K562 (cell line): ENCODE data around the gene CFAP20DC. TPM values are rescaled to one million over a fixed set of nuclear protein-coding genes. Genes with fewer than 3 reads are reported as not detected.

ENCODE experiments used
- ATAC-seq: fragments of 200-7000 bp; cut with Tn5 transposase; 3 replicates; pipeline ENCODE4 v1.9.1; 2020; ENCODE audit warnings: moderate library complexity
- BruUV-seq: library from RNA; stranded (reverse); fragments of 400-500 nt; replicated peaks from 2 replicates; lab custom pipeline; 2021; lab: Mats Ljungman, UMichigan
- CTCF ChIA-PET: fragments of 300-600 bp; formaldehyde crosslinking; extraction: SDS; loops from one replicate; lab custom pipeline; 2021; ENCODE audit warnings: low intra/inter-chr PET ratio; lab: Yijun Ruan, JAX
- POLR2A ChIA-PET: fragments of 300-600, 350-650 bp; sonication (Branson Sonifier 250); formaldehyde crosslinking; extraction: SDS; loops from one replicate; lab custom pipeline; 2021; ENCODE audit warnings: antibody characterized with exemption, inconsistent platforms; lab: Yijun Ruan, JAX
- DNase-seq, 4 experiments: peaks; one replicate each; pipeline versions ENCODE4 v3.0.0 to v3.0.0-alpha.2; 2011 to 2018; ENCODE audit warnings: low spot score in 3 of 4, mixed read lengths in 3 of 4; ENCODE audit errors: extremely low read depth in 1 of 4
- FAIRE-seq: peaks from 2 replicates; lab custom pipeline; 2011; peaks lifted over from hg19 to GRCh38; lab: Jason Lieb, UNC
- H2AFZ ChIP-seq: 2 replicates; pipeline ENCODE4 v1.6.0; 2011; ENCODE audit warnings: low read depth, low read length, control low read depth, inconsistent platforms
- H3K27ac ChIP-seq: fragments of 200-600 bp; 3 replicates; pipeline ENCODE4 v1.8.0; 2011; ENCODE audit warnings: low read depth, mild to moderate bottlenecking, control low read depth, inconsistent platforms, low read length, moderate library complexity, mixed read lengths; ENCODE audit errors: extremely low read depth
- H3K27me3 ChIP-seq, 2 experiments: fragments of 300-600 bp in 1 of 2; 2 replicates in 1 of 2; 3 replicates in 1 of 2; pipeline versions ENCODE4 v1.6.0 to v1.8.0; 2011; ENCODE audit warnings: inconsistent platforms in 2 of 2, low read length in 2 of 2, mild to moderate bottlenecking in 1 of 2, mixed read lengths in 1 of 2, moderate library complexity in 1 of 2; ENCODE audit not compliant: control insufficient read depth in 2 of 2, insufficient read depth in 2 of 2
- H3K36me3 ChIP-seq: fragments of 300-600 bp; 3 replicates; pipeline ENCODE4 v1.8.0; 2011; ENCODE audit warnings: mild to moderate bottlenecking, low read length, inconsistent platforms; ENCODE audit not compliant: control insufficient read depth, insufficient read depth
- H3K4me1 ChIP-seq, 2 experiments: fragments of 200-600 bp in 1 of 2; replicated peaks in 1 of 2; 2 replicates in 1 of 2; 3 replicates in 1 of 2; pipeline versions ENCODE4 v1.5.1 to v1.8.0; 2011; ENCODE audit warnings: inconsistent platforms in 2 of 2, low read length in 2 of 2, mild to moderate bottlenecking in 1 of 2, mixed read lengths in 1 of 2, moderate library complexity in 1 of 2; ENCODE audit not compliant: control insufficient read depth in 2 of 2, insufficient read depth in 2 of 2
- H3K4me2 ChIP-seq: 2 replicates; pipeline ENCODE4 v1.6.1; 2011; ENCODE audit warnings: low read length, control low read depth, inconsistent platforms, mixed read lengths; ENCODE audit not compliant: insufficient read depth
- H3K4me3 ChIP-seq: fragments of 200-600 bp; sonication (generic), shearing (Covaris generic); 2 replicates; pipeline ENCODE4 v1.5.1; 2016; ENCODE audit warnings: control low read depth, inconsistent platforms
- H3K79me2 ChIP-seq: fragments of 200-600 bp; 3 replicates; pipeline ENCODE4 v1.8.0; 2011; ENCODE audit warnings: low read length, inconsistent platforms; ENCODE audit not compliant: control insufficient read depth, insufficient read depth
- H3K9ac ChIP-seq, 2 experiments: 2 replicates each; pipeline versions ENCODE4 v1.6.0 to v1.6.1; 2011; ENCODE audit warnings: low read depth in 2 of 2, low read length in 2 of 2, control low read depth in 1 of 2, inconsistent platforms in 1 of 2, mild to moderate bottlenecking in 1 of 2, mixed read lengths in 1 of 2; ENCODE audit not compliant: insufficient read depth in 1 of 2
- H3K9me1 ChIP-seq: one replicate; pipeline ENCODE4 v1.6.0; 2011; ENCODE audit warnings: inconsistent platforms, mild to moderate bottlenecking, low read length, moderate library complexity; ENCODE audit not compliant: control insufficient read depth, insufficient read depth
- H3K9me3 ChIP-seq: replicated peaks from 2 replicates; pipeline ENCODE4 v1.5.1; 2011; ENCODE audit warnings: low read depth, low read length, inconsistent platforms; ENCODE audit not compliant: control insufficient read depth, insufficient read depth
- H4K20me1 ChIP-seq: replicated peaks from 2 replicates; pipeline ENCODE4 v1.6.1; 2011; ENCODE audit warnings: low read length, inconsistent platforms, mixed read lengths; ENCODE audit not compliant: control insufficient read depth, insufficient read depth
- CXXC5 ChIP-seq: fragments of 250-450 bp; sonication (Bioruptor Pico); IDR thresholded peaks from 2 replicates; pipeline ENCODE4 v1.8.0; 2022; ENCODE audit warnings: inconsistent platforms, mild to moderate bottlenecking, moderate library complexity
- HMG20B ChIP-seq: fragments of 250-450 bp; sonication (Bioruptor Pico); IDR thresholded peaks from 2 replicates; pipeline ENCODE4 v1.5.0; 2021; ENCODE audit warnings: mild to moderate bottlenecking
- MTA2 ChIP-seq: fragments of 450-650 bp; IDR thresholded peaks from 2 replicates; pipeline ENCODE4 v1.6.1; 2016; ENCODE audit warnings: low read depth
- MXI1 ChIP-seq: IDR thresholded peaks from 2 replicates; pipeline ENCODE4 v1.6.1; 2011; ENCODE audit warnings: low read depth, mild to moderate bottlenecking, improper control_type of control experiment, low read length
- SMAD2 ChIP-seq: fragments of 150-350 bp; IDR thresholded peaks from 2 replicates; pipeline ENCODE4 v1.6.1; 2014; ENCODE audit warnings: low read depth, mild to moderate bottlenecking, low read length
- SPI1 ChIP-seq: IDR thresholded peaks from 2 replicates; pipeline ENCODE4 v1.6.1; 2011; ENCODE audit warnings: low read depth, low read length, control low read depth, borderline replicate concordance
- WGBS: fragments of 100-300 bp; shearing (Covaris generic); methylation state at CpG from one replicate; pipeline ENCODE4 v1.1.6; 2016; ENCODE audit warnings: low coverage, mixed read lengths; ENCODE audit not compliant: insufficient coverage; ENCODE audit errors: missing lambda C conversion rate; 5-methylcytosine and 5-hydroxymethylcytosine counted together
- in situ Hi-C: fragments of 300-500 bp; cut with MboI; formaldehyde crosslinking; loops from 4 replicates; pipeline ENCODE4 v1.15.0; 2018; ENCODE audit warnings: inconsistent platforms, mixed read lengths
- intact Hi-C: fragments of 100-400 bp; cut with micrococcal nuclease; formaldehyde crosslinking; loops from 2 replicates; pipeline ENCODE4 v1.14.2; 2022
- polyA plus RNA-seq, 8 experiments: library from polyadenylated mRNA; depleted of rRNA in 4 of 8; stranded (reverse) in 5 of 8; unstranded in 3 of 8; fragments of >200 nt; fragmentation: Nextera tagmentation in 2 of 8; fragmentation: Illumina TruSeq in 1 of 8; extraction: Ambion mirVana in 2 of 8; extraction: Trizol in 1 of 8; gene quantifications; 2 replicates each; pipeline versions ENCODE4 v1.2.1 to v1.2.3, GENCODE V29; 2011 to 2014; ENCODE audit warnings: inconsistent platforms in 1 of 8, missing spikeins in 1 of 8
- total RNA-seq, 7 experiments: library from RNA; depleted of rRNA in 6 of 7; stranded (reverse); fragments of >200 nt in 6 of 7; fragmentation: Illumina TruSeq in 2 of 7; extraction: Trizol in 2 of 7; gene quantifications; 2 replicates each; pipeline versions ENCODE4 v1.2.1 to v1.2.3, GENCODE V29; 2011 to 2021; ENCODE audit warnings: low replicate concordance in 1 of 7
- TF ChIP-seq, protein P1 (sequence below): sonication (generic); formaldehyde crosslinking; IDR thresholded peaks from 2 replicates; pipeline ENCODE4 v1.8.1; 2023; ENCODE audit warnings: mild to moderate bottlenecking, missing genetic modification reagents

CFAP20DC gene
- total and polyA plus RNA-seq, 9 of the 15 experiments (the other 6 are each of a cell fraction or from before 2014, with no cell fraction given): 1.6 to 5.9 (median 4.6) TPM

DNA sequence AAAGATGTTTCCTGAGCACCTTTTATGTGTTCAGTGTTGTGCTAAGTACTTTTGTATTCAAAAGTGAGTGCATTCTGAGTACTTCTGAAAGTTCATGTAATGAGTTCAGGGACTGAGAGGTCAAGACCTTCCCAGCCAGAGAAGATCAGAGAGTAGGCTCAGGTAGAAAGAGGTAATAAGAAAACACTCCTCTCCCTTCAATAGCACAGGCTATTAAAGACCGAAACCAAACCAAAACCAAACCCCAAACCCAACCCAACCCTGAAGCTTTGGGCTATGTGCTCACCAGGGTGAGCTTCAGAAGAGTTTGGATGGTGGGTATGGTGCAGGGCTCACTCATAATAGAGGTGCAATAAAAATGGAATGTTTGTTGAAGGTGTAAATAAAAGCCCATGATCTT is 306.5 kb downstream of the CFAP20DC start:
- intact Hi-C loops: no loop called here
- ATAC-seq (no peak), FAIRE-seq (no peak), DNase-seq (no peak)
- POLR2A ChIA-PET: interaction anchor here (1.6 kb wide), 1 partner anchor 11 kb away, joined by 6 read pairs; no protein-coding TSS in a partner anchor
- BruUV-seq: no TSS peak
- Histone ChIP-seq H3K9me3 (no peaks in the 10 kb centered on the region), H2AFZ (no peak overlapping the region), H3K9ac (no peak overlapping the region), H3K79me2 (no peaks in the 10 kb centered on the region), H3K4me1 (no peaks in the 10 kb centered on the region), H3K4me3 (no peak overlapping the region), H3K27me3 (no peaks in the 10 kb centered on the region), H3K36me3 (no peaks in the 10 kb centered on the region; the same call in 2 of the 3 replicates), H3K9me1 (no peaks in the 10 kb centered on the region), H3K4me2 (no peak overlapping the region), H3K27ac (no peak overlapping the region), H4K20me1 (no peaks in the 10 kb centered on the region)
- in situ Hi-C loops: no loop called here
- WGBS: 63% methylated on average over 1 of the region's 1 CpG
- CTCF ChIA-PET: no interaction called here
- TF ChIP-seq CXXC5 (CRISPR knock-in tag) (no peak), MTA2 (no peak), SPI1 (no peak), HMG20B (CRISPR knock-in tag) (no peak), SMAD2 (no peak), MXI1 (no peak)
- TF ChIP-seq, protein P1, sequence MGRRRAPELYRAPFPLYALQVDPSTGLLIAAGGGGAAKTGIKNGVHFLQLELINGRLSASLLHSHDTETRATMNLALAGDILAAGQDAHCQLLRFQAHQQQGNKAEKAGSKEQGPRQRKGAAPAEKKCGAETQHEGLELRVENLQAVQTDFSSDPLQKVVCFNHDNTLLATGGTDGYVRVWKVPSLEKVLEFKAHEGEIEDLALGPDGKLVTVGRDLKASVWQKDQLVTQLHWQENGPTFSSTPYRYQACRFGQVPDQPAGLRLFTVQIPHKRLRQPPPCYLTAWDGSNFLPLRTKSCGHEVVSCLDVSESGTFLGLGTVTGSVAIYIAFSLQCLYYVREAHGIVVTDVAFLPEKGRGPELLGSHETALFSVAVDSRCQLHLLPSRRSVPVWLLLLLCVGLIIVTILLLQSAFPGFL (CRISPR knock-in tag): no peak
